Measurements from ENCODE around the gene TJP1. TPM values are rescaled to one million over a fixed set of nuclear protein-coding genes. Genes with fewer than 3 reads are reported as not detected.
A peak's percentile ranks its signal among the peaks of the same experiment; 100 is the strongest.
"Not testable (repeated sequence)": the region's sequence is repeated elsewhere in the genome, so short reads cannot be mapped to it uniquely, and the experiment has no call there.

Gene TJP1
- total RNA-seq, 1 donor from 2014 or later, result 172 TPM

GRCh38 chr15:29668120-29668602 lies 154.1 kb downstream of the TJP1 start:
- Mint-ChIP-seq H3K36me3 (ENCODE audit: insufficient read depth) (no peaks in the 10 kb centered on the region), H3K4me3 (ENCODE audit: low read depth) (no peak overlapping the region), H3K4me1 (ENCODE audit: low read depth) (peaks cover 11% of the 10 kb centered on the region), H3K27ac (peak overlapping the region; percentile 39), H3K27me3 (peaks cover 3% of the 10 kb centered on the region), H3K9me3 (ENCODE audit: low read depth) (no peaks in the 10 kb centered on the region)
- peak; percentile 60 for DNase-seq (ENCODE audit: low spot score, unreplicated experiment)
- peak; percentile 85 for TF ChIP-seq CTCF (IDR thresholded peaks at IDR 0.05; ENCODE audit: unreplicated experiment)

- Mint-ChIP-seq H3K4me1 (ENCODE audit: low read depth) (peaks cover 7% of the 10 kb centered on the region), H3K36me3 (ENCODE audit: insufficient read depth) (no peaks in the 10 kb centered on the region), H3K27ac (no peak overlapping the region), H3K4me3 (ENCODE audit: low read depth) (no peak overlapping the region), H3K9me3 (ENCODE audit: low read depth) (no peaks in the 10 kb centered on the region), H3K27me3 (peaks cover 3% of the 10 kb centered on the region)
- no peak for TF ChIP-seq CTCF (IDR thresholded peaks at IDR 0.05; ENCODE audit: unreplicated experiment)
- DNase-seq (ENCODE audit: low spot score, unreplicated experiment), result no peak
These were observed 156.0 kb downstream of the TJP1 start for GRCh38 chr15:29666241-29666640.

GRCh38 chr15:29665444-29666003 lies 156.7 kb downstream of the TJP1 start:
- Mint-ChIP-seq H3K9me3 (ENCODE audit: low read depth) (no peaks in the 10 kb centered on the region), H3K27ac (no peak overlapping the region), H3K4me1 (ENCODE audit: low read depth) (no peaks in the 10 kb centered on the region), H3K36me3 (ENCODE audit: insufficient read depth) (no peaks in the 10 kb centered on the region), H3K27me3 (peaks cover 3% of the 10 kb centered on the region), H3K4me3 (ENCODE audit: low read depth) (no peak overlapping the region)
- no peak for DNase-seq (ENCODE audit: low spot score, unreplicated experiment)
- TF ChIP-seq CTCF (IDR thresholded peaks at IDR 0.05; ENCODE audit: unreplicated experiment), result no peak

GRCh38 chr15:29664406-29664805 lies 157.9 kb downstream of the TJP1 start:
- no peak for TF ChIP-seq CTCF (IDR thresholded peaks at IDR 0.05; ENCODE audit: unreplicated experiment)
- no peak overlapping the region for H3K4me3 Mint-ChIP-seq (ENCODE audit: low read depth)
- no peaks in the 10 kb centered on the region for H3K9me3 Mint-ChIP-seq (ENCODE audit: low read depth)
- H3K27ac Mint-ChIP-seq, result no peak overlapping the region
- H3K27me3 Mint-ChIP-seq, result peaks cover 3% of the 10 kb centered on the region
- DNase-seq (ENCODE audit: low spot score, unreplicated experiment), result no peak
- H3K36me3 Mint-ChIP-seq (ENCODE audit: insufficient read depth), result no peaks in the 10 kb centered on the region
- no peaks in the 10 kb centered on the region for H3K4me1 Mint-ChIP-seq (ENCODE audit: low read depth)

GRCh38 chr15:29657476-29657817 lies 164.8 kb downstream of the TJP1 start:
- not testable (repeated sequence) for H3K4me1 Mint-ChIP-seq (ENCODE audit: low read depth); H3K4me3 Mint-ChIP-seq (ENCODE audit: low read depth); DNase-seq (ENCODE audit: low spot score, unreplicated experiment); H3K9me3 Mint-ChIP-seq (ENCODE audit: low read depth); H3K27me3 Mint-ChIP-seq; H3K27ac Mint-ChIP-seq; H3K36me3 Mint-ChIP-seq (ENCODE audit: insufficient read depth)
